GM18909 (cell line): ENCODE measurements around the gene ITGA8.
"Not testable (repeated sequence)": the region's sequence is repeated elsewhere in the genome, so short reads cannot be mapped to it uniquely, and the experiment has no call there.

Experiments
- ATAC-seq: cut with Tn5 transposase; IDR thresholded peaks from one replicate; pipeline ENCODE4 v1.9.1; 2021; ENCODE audit warnings: mild to moderate bottlenecking; ENCODE audit not compliant: unreplicated experiment, poor library complexity

ITGA8 gene

GRCh38 chr10:15516256-15517085, 203.3 kb downstream of the ITGA8 start:
- no peak for ATAC-seq

- no peak for ATAC-seq
Measured at GRCh38 chr10:15515202-15515601, 204.5 kb downstream of the ITGA8 start.

- ATAC-seq, result no peak
Measured at GRCh38 chr10:15510963-15511362, 208.8 kb downstream of the ITGA8 start.

- ATAC-seq, result no peak
Measured at GRCh38 chr10:15505329-15505728, 214.4 kb downstream of the ITGA8 start.

- no peak for ATAC-seq
Measured at GRCh38 chr10:15504101-15504840, 215.5 kb downstream of the ITGA8 start.

- no peak for ATAC-seq
Measured at GRCh38 chr10:15494850-15495506, 224.7 kb downstream of the ITGA8 start.

GRCh38 chr10:15491856-15492642, 227.7 kb downstream of the ITGA8 start:
- ATAC-seq, result no peak

- ATAC-seq, result no peak
Measured at GRCh38 chr10:15489431-15489830, 230.3 kb downstream of the ITGA8 start.

- ATAC-seq, result no peak
Measured at GRCh38 chr10:15487376-15487775, 232.3 kb downstream of the ITGA8 start.

GRCh38 chr10:15486404-15486803, 233.3 kb downstream of the ITGA8 start:
- ATAC-seq, result no peak

- no peak for ATAC-seq
Measured at GRCh38 chr10:15485684-15486316, 233.9 kb downstream of the ITGA8 start.

GRCh38 chr10:15485027-15485426, 234.7 kb downstream of the ITGA8 start:
- no peak for ATAC-seq

- ATAC-seq, result no peak
Measured at GRCh38 chr10:15484128-15484527, 235.6 kb downstream of the ITGA8 start.

GRCh38 chr10:15483215-15484075, 236.3 kb downstream of the ITGA8 start:
- no peak for ATAC-seq

- ATAC-seq, result no peak
Measured at GRCh38 chr10:15482156-15482555, 237.6 kb downstream of the ITGA8 start.

GRCh38 chr10:15478950-15479349, 240.8 kb downstream of the ITGA8 start:
- ATAC-seq, result no peak

- ATAC-seq, result no peak
Measured at GRCh38 chr10:15478429-15478828, 241.3 kb downstream of the ITGA8 start.

GRCh38 chr10:15476337-15476736, 243.4 kb downstream of the ITGA8 start:
- ATAC-seq, result no peak

GRCh38 chr10:15475439-15475838, 244.3 kb downstream of the ITGA8 start:
- not testable (repeated sequence) for ATAC-seq
